ENCODE measurements around the gene CALD1.
"Not testable (repeated sequence)": the region's sequence is repeated elsewhere in the genome, so short reads cannot be mapped to it uniquely, and the experiment has no call there.

The CALD1 gene

DNA sequence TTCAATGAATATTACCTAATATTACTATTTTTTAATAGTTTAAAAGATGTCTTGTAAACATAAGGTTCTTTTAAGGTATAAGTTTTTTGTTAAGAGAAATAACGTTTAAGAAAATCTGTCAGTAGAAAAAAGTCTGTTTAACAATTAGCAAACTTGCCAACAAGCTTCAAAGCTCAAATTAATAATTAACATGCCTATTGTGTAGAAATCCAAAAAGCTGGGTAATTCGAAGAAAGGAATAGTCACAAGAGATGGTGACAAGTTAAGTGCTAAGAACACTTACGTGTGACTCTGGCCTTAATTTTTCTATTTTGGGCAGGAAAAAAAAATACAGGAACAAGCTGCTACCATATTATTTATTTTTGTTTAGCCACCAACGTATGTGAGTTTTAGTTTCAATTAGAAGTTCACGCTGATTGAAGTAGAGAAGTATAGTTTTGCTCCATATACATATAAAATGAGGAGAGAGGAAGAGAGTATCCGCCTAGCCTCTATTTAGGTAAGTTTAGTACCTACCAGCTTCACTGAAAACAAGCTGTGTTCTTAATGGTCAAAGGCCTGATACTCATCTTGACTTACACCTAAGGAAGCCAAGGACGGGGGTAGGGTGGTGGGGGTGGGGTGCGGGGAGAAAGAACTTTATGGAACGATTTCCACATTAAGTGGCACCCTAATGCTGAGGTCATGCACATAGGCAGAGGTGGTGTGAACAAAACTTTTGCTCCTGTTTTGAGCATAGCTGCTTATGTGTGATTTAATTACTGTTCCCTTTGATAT, 163.4 kb downstream of the CALD1 start:
- in situ Hi-C loops (cut with HindIII; ENCODE audit: low sequenced_read_pairs) = no loop called here

- in situ Hi-C loops (cut with HindIII; ENCODE audit: low sequenced_read_pairs) = no loop called here
These were observed 164.5 kb downstream of the CALD1 start for GRCh38 chr7:134943785-134944400.

GRCh38 chr7:134945691-134946090, 166.3 kb downstream of the CALD1 start:
- in situ Hi-C loops (cut with HindIII; ENCODE audit: low sequenced_read_pairs) = no loop called here

GRCh38 chr7:134946260-134946659, 166.8 kb downstream of the CALD1 start:
- in situ Hi-C loops (cut with HindIII; ENCODE audit: low sequenced_read_pairs) = no loop called here

DNA sequence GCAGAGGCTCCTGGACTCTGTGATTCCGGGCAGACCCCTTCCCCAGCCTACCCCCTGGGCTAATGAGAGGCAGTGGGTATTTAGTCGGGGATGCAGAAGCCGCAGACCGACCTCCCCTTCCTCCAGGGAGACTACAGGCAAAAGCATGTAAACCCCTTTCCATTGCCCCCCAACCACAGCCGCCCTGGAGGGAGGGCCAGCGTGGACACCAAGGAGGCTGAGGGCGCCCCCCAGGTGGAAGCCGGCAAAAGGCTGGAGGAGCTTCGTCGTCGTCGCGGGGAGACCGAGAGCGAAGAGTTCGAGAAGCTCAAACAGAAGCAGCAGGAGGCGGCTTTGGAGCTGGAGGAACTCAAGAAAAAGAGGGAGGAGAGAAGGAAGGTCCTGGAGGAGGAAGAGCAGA, 167.9 kb downstream of the CALD1 start:
- in situ Hi-C loops (cut with HindIII; ENCODE audit: low sequenced_read_pairs) = no loop called here

- in situ Hi-C loops (cut with HindIII; ENCODE audit: low sequenced_read_pairs) = no loop called here
These were observed 168.4 kb downstream of the CALD1 start for GRCh38 chr7:134947831-134948230.

- in situ Hi-C loops (cut with HindIII; ENCODE audit: low sequenced_read_pairs) = no loop called here
These were observed 168.8 kb downstream of the CALD1 start for GRCh38 chr7:134948246-134948645.

GRCh38 chr7:134948736-134949135, 169.3 kb downstream of the CALD1 start:
- in situ Hi-C loops (cut with HindIII; ENCODE audit: low sequenced_read_pairs) = no loop called here

DNA sequence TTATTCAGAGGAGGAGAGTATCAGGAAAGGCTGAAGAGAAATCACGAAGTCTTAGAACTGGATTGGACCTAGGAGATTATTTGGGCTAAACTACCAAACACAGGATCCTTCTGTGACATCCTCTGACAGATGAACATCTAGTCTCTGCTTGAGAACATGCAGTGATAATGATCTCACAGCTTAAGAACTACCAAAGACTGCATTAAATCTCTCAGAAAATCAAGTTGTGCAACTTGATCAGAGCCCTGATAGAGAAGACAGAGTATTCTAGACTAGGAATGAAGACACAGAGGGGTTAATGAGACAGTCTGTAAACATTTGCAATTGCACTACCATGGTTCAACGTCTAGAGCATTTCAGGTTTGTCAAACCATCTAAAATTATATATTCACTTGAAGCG, 169.7 kb downstream of the CALD1 start:
- in situ Hi-C loops (cut with HindIII; ENCODE audit: low sequenced_read_pairs) = no loop called here

DNA sequence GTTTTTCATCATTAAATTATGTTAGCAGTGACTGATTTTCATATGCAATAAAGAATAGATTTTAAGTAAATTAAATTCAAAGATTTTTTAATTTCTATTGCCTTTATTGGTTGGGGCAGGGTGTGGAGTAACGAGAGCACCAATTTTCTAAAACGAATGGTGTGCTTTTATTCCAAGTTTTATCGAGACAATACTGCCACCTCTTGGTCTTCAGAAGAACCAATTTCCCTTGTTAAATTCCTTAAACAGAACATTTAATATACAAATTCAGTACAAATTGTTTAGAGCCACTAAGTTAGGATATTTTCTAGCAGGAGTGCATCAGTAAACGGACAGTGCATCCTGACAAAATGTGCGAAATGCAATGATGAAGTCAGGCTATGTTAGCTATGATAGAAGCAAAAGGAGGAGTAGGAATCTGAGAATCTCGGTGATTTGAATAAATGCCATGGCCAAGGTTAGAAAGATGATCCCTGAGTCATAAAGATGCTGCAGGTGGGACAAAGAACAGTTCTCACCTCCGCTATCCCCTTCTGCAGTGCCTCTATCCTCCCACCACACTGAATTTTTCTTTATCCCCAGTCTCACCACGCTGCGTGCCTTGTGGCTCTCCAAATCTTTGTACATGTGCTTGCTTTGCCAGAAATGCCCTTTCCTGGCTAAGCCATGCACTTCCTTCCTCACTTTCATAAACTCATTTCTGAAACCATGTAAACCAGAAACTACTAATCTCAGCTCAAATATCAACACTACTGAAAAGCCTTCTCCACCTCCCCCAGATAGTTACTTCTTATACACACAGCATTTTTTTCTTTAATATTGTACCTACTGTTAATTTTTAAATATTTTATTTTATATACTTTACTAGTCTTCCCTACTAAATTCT, 175.0 kb downstream of the CALD1 start:
- in situ Hi-C loops (cut with HindIII; ENCODE audit: low sequenced_read_pairs) = loop anchor here (25.0 kb wide), 1 partner anchor 317 kb away; the partner anchor contains the start of gene BPGM

DNA sequence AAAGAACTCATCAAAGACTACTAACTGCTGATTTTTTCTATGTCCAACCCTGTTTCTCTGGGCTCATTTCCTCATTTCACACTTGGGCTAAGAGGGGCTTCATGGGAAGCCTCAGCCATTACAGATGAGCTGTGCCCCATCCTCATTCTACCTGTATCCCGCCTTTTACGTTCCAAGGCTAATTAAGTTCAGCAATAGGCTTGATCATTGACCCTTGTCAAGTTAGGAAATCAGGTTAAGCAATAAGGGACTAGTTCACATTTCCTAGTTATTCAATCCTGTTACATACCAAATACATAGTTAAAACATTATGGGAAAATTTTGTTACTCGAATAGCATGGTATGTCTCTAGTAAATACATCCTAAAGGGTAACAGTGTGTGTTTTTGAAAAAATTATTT, 177.6 kb downstream of the CALD1 start:
- in situ Hi-C loops (cut with HindIII; ENCODE audit: low sequenced_read_pairs) = loop anchor here (25.0 kb wide), 1 partner anchor 320 kb away; the partner anchor contains the start of gene BPGM

GRCh38 chr7:134959810-134960209, 180.4 kb downstream of the CALD1 start:
- in situ Hi-C loops (cut with HindIII; ENCODE audit: low sequenced_read_pairs) = loop anchor here (25.0 kb wide), 1 partner anchor 323 kb away; the partner anchor contains the start of gene BPGM

GRCh38 chr7:134962270-134962780, 182.9 kb downstream of the CALD1 start:
- in situ Hi-C loops (cut with HindIII; ENCODE audit: low sequenced_read_pairs) = loop anchor here (25.0 kb wide), 1 partner anchor 325 kb away; the partner anchor contains the start of gene BPGM

GRCh38 chr7:134963036-134963435, 183.6 kb downstream of the CALD1 start:
- in situ Hi-C loops (cut with HindIII; ENCODE audit: low sequenced_read_pairs) = loop anchor here (25.0 kb wide), 1 partner anchor 326 kb away; the partner anchor contains the start of gene BPGM

DNA sequence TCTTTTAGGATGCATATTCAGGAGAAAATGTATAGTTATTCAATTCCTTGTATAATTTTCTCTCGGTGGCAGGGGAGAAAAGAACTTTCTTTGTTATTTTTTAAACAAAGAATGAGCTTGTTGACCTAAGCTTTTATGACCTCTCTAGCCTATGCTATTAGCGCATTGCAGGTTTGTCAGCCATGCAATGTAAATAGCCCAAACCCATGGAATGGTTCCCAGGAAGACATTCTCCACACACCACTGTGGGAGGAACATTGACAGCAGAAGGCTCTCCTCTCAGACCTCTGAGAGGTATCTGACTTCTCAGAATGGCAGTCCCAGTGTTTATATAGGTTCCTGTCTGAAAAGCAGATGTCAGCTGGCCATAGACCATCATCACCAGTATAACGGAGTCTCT, 187.3 kb downstream of the CALD1 start:
- in situ Hi-C loops (cut with HindIII; ENCODE audit: low sequenced_read_pairs) = loop anchor here (25.0 kb wide), 1 partner anchor 329 kb away; the partner anchor contains the start of gene BPGM

- in situ Hi-C loops (cut with HindIII; ENCODE audit: low sequenced_read_pairs) = loop anchor here (25.0 kb wide), 1 partner anchor 331 kb away; the partner anchor contains the start of gene BPGM
These were observed 188.7 kb downstream of the CALD1 start for GRCh38 chr7:134968110-134968509.

DNA sequence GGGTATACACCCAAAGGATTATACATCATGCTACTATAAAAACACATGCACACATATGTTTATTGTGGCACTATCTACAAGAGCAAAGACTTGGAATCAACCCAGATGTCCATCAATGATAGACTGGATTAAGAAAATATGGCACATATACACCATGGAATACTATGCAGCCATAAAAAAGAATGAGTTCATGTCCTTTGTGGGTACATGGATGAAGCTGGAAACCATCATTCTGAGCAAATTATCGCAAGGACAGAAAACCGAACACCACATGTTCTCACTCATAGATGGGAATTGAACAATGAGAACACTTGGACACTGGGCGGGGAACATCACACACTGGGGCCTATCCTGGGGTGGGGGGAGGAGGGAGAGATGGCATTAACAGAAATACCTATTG, 202.2 kb downstream of the CALD1 start:
- in situ Hi-C loops (cut with HindIII; ENCODE audit: low sequenced_read_pairs) = not testable (repeated sequence)

DNA sequence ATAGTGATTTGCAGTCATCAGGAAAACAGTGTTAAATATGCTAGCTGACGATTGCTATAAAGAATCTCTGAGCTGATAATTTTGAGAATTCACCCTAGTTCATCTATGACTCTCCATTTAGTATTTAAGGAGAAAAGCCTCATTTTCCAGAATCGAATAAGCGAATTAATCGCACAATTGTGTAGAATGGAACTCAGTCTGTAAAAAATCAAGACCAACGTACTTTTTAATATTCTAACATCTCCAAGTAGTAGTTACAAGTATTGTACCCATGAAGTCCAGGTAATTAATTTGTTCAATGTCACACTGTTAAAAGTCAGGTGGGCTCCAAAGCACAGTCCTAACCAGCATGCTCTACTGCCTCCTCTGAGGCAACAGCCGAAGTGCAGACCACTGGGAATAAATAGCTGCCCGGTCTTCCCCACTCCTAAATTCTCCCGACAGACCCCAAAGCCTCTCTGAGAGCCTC, 206.5 kb downstream of the CALD1 start:
- in situ Hi-C loops (cut with HindIII; ENCODE audit: low sequenced_read_pairs) = no loop called here

DNA sequence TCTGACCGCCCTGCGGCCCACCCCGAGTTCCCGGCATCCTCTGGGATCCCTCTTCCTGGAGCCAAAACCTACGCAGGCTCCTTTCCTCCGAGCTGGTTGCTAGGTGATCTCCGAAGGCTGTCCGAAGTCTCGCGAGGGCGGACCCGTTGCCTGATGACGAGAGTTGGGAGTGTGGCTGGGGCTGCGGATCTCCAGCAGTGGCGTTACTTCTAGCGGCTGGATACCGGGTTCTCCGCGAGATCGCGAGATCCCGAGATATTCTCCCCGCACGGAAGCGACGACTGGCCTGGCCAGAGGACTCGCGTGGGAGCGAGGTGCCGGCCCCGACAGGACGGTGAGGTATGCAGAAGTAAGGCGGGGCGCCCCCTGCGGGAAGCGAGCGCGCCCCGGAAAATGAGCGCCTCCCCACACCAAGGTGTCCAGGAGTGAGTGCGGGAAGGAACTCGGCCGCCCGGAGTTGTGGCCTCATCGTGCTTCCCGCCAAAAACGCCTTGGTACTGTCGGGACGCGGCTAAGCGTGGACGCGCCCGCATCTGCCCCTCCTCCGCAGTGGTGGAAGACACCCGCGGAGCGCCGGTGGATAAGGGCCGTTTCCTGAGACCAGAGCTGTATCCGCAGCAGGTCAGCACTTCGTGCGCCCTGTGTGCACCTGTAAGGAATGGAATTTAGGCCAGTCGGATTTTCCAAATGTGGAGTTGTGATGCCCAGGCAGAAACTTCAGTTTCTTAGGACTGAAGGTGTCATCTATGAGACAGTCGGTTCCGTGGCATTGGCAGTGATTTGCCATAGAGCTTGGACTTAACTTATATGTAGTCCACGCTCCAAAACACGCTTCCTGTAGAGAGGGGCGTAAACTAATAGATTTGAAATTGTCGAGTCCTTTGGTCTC, 207.2 kb downstream of the CALD1 start, which contains the start of gene AGBL3:
Gene AGBL3, plus strand, starts transcription at position 146 of the 889 bp plus-strand sequence. CDS start 1,426 bp downstream, outside the sequence.
- in situ Hi-C loops (cut with HindIII; ENCODE audit: low sequenced_read_pairs) = no loop called here
